Gastrocnemius medialis (tissue), 4 donors: Measurements from ENCODE around the gene MYO7A. TPM values are rescaled to one million over a fixed set of nuclear protein-coding genes. Genes with fewer than 3 reads are reported as not detected.

Source experiments
- ATAC-seq, 2 donors: fragments of 150-250 bp; one replicate each; pipeline ENCODE4 v1.9.1; 2016
- DNase-seq, 2 donors: peaks; one replicate each; pipeline ENCODE4 v3.0.0-alpha.2; 2019
- H3K27ac ChIP-seq, 4 donors: fragments of 200-600 bp; sonication (generic); 1 replicate in 1 of 4; 2 replicates in 3 of 4; pipeline ENCODE4 v1.5.1; 2016 to 2018; ENCODE audit warnings: mild to moderate bottlenecking in 2 of 4, moderate library complexity in 1 of 4
- H3K27me3 ChIP-seq, 3 donors: fragments of 200-600 bp; sonication (generic) in 2 of 3; 1 replicate in 1 of 3; 2 replicates in 2 of 3; pipeline versions ENCODE4 v1.5.1 to v1.6.0; 2016 to 2019; ENCODE audit warnings: mild to moderate bottlenecking in 1 of 3, moderate library complexity in 1 of 3
- H3K36me3 ChIP-seq, 2 donors: fragments of 200-600 bp; sonication (generic) in 1 of 2; one replicate each; pipeline ENCODE4 v1.5.1; 2017 to 2018
- H3K4me1 ChIP-seq, 2 donors: fragments of 200-600 bp; sonication (generic) in 1 of 2; one replicate each; pipeline ENCODE4 v1.5.1; 2016 to 2017; ENCODE audit warnings: mild to moderate bottlenecking in 2 of 2
- H3K4me3 ChIP-seq, 4 donors: fragments of 200-600 bp; sonication (generic) in 3 of 4; 1 replicate in 1 of 4; 2 replicates in 3 of 4; pipeline ENCODE4 v1.5.1; 2016 to 2019; ENCODE audit warnings: mild to moderate bottlenecking in 2 of 4
- H3K9me3 ChIP-seq, 3 donors: fragments of 200-600 bp; sonication (generic) in 2 of 3; 1 replicate in 1 of 3; 2 replicates in 2 of 3; pipeline ENCODE4 v1.5.1; 2016 to 2019
- CTCF ChIP-seq, 5 experiments: fragments of 450-650 bp in 3 of 5; fragments of 200-600 bp in 2 of 5; sonication (generic) in 2 of 5; IDR thresholded peaks in 4 of 5; conservative IDR thresholded peaks in 1 of 5; 1 replicate in 4 of 5; 2 replicates in 1 of 5; pipeline ENCODE4 v1.5.1; 2016 to 2019; ENCODE audit warnings: antibody characterized with exemption in 5 of 5, mild to moderate bottlenecking in 3 of 5, moderate library complexity in 3 of 5
- POLR2A ChIP-seq, 2 donors: fragments of 450-650 bp; IDR thresholded peaks; one replicate each; pipeline ENCODE4 v1.6.1; 2017; ENCODE audit warnings: antibody characterized with exemption in 2 of 2, mild to moderate bottlenecking in 2 of 2, moderate library complexity in 2 of 2
- in situ Hi-C, 4 donors: fragments of 200-750 bp; cut with MboI; loops; one replicate each; pipeline versions ENCODE4 v1.15.0 to v1.8.0; 2017; ENCODE audit warnings: low sequenced_read_pairs in 4 of 4
- intact Hi-C: fragments of 100-400 bp; cut with DNase I; formaldehyde crosslinking; loops from one replicate; pipeline ENCODE4 v1.15.1; 2023; ENCODE audit warnings: low total_unique reads
- total RNA-seq, 4 donors: library from RNA; depleted of rRNA; stranded (reverse); fragments of >200 nt; gene quantifications; one replicate each; pipeline versions ENCODE4 v1.1.0 to v1.2.3, GENCODE V29; 2016

The MYO7A gene
- total RNA-seq, 4 donors from 2014 or later = 1.6 to 3.5 (median 2.1) TPM

DNA sequence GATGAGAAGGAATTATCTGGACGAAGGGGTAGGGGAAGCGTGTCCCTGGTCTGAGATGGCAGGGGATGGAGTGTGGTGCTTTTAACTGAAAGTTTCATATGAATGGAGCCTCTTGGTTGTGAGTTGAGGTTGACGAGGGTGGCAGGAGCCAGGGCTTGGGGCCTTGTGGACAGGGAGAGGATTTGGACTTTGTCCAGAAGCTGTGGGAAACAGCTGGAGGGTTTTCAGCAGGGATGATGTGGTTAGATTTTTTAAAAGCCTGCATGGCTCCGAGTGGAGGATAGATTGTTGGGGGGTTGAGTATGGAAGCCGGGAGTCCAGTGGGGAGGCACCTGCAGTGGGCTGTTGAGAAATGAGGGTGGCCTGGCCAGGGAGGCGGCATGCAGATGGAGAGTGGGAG is 24.8 kb downstream of the MYO7A start:
- H3K27me3 ChIP-seq = no peaks in the 10 kb centered on the region
- no peaks in the 10 kb centered on the region for H3K9me3 ChIP-seq
- peaks cover 6 to 9% of the 10 kb centered on the region in 2 donors for H3K4me1 ChIP-seq
- intact Hi-C loops (no loop called here), in situ Hi-C loops (no loop called here)
- no peak for DNase-seq
- no peak for TF ChIP-seq CTCF (IDR thresholded peaks at IDR 0.05 in 4 of 5, conservative IDR thresholded peaks at IDR 0.05 in 1 of 5)
- TF ChIP-seq POLR2A (IDR thresholded peaks at IDR 0.05) = no peak
- no peak overlapping the region for H3K4me3 ChIP-seq
- ATAC-seq = no peak
- H3K36me3 ChIP-seq = no peaks in the 10 kb centered on the region
- H3K27ac ChIP-seq = no peak overlapping the region

DNA sequence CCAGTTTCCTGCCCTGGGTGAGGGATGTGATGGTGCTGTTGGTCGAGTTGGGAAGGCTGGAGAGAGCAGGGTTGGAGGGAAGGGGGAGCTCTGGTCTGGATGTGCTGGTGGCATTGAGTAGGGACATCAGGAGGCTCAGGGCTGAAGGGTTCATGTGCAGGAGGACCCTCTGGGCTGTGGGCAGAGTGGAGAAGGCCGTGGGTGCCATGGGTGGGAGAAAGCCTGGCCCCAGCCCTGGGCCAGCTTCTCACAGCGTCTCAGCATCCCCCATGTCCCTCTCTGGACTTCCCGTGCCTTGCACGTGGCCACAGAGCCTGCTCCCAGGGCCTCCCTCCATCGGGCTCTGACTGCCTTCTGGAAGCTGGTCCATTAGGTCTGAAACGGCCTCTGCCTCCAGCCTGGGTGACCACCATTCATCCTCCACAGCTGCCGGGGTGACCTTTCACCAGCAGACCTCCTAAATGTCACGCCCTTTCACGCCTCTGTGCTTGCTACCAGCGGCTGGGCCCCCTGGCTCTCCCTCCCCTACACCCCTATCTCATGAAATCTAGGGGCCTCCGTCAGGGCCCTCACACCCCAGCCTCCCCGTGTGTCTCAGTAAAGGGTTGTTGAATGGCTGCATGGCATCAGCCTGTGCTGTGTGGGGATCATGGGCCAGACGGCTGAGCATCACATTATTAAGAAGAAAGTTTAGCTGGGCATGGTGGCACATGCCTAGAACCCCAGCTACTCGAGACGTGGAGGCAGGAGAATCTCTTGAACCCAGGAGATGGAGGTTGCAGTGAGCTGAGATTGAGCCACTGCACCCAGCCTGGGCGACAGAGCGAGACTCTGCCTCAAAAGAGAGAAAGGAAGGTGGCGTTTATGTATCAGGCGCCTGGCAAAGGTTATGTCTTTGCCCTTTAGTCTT is 25.5 kb downstream of the MYO7A start:
- intact Hi-C loops (no loop called here), in situ Hi-C loops (no loop called here)
- Histone ChIP-seq H3K27ac (no peak overlapping the region), H3K4me1 (peaks cover 6 to 9% of the 10 kb centered on the region in 2 donors), H3K9me3 (no peaks in the 10 kb centered on the region), H3K4me3 (no peak overlapping the region), H3K36me3 (no peaks in the 10 kb centered on the region), H3K27me3 (no peaks in the 10 kb centered on the region)
- TF ChIP-seq CTCF (IDR thresholded peaks at IDR 0.05 in 4 of 5, conservative IDR thresholded peaks at IDR 0.05 in 1 of 5) (no peak), POLR2A (IDR thresholded peaks at IDR 0.05) (no peak)
- no peak for DNase-seq
- ATAC-seq = no peak

GRCh38 chr11:77154381-77155081 is 26.5 kb downstream of the MYO7A start:
- Histone ChIP-seq H3K9me3 (no peaks in the 10 kb centered on the region), H3K36me3 (no peaks in the 10 kb centered on the region), H3K27ac (no peak overlapping the region), H3K4me1 (peaks cover 6 to 9% of the 10 kb centered on the region in 2 donors), H3K4me3 (no peak overlapping the region), H3K27me3 (no peaks in the 10 kb centered on the region)
- in situ Hi-C loops (no loop called here), intact Hi-C loops (no loop called here)
- no peak for TF ChIP-seq CTCF (IDR thresholded peaks at IDR 0.05 in 4 of 5, conservative IDR thresholded peaks at IDR 0.05 in 1 of 5)
- no peak for TF ChIP-seq POLR2A (IDR thresholded peaks at IDR 0.05)
- ATAC-seq (peak; percentile 33 to 52), DNase-seq (peak in 1 of 2 donors; percentile 35)

GRCh38 chr11:77155082-77155475 is 27.0 kb downstream of the MYO7A start:
- H3K36me3 ChIP-seq = no peaks in the 10 kb centered on the region
- intact Hi-C loops = no loop called here
- in situ Hi-C loops = no loop called here
- DNase-seq = no peak
- TF ChIP-seq POLR2A (IDR thresholded peaks at IDR 0.05) (no peak), CTCF (IDR thresholded peaks at IDR 0.05 in 4 of 5, conservative IDR thresholded peaks at IDR 0.05 in 1 of 5) (no peak)
- no peak overlapping the region for H3K4me3 ChIP-seq
- ATAC-seq = no peak
- H3K4me1 ChIP-seq = peaks cover 6 to 9% of the 10 kb centered on the region in 2 donors
- no peaks in the 10 kb centered on the region for H3K27me3 ChIP-seq
- no peak overlapping the region for H3K27ac ChIP-seq
- H3K9me3 ChIP-seq = no peaks in the 10 kb centered on the region
